EH (cell line): ENCODE data around the gene NACA.

Experiments
- DNase-seq: peaks from one replicate; pipeline ENCODE4 v3.0.0-alpha.2; 2015; ENCODE audit warnings: low read depth

Gene NACA

GRCh38 chr12:56687223-56688128 is 37.6 kb downstream of the NACA start:
- DNase-seq: peak; percentile 45

- no peak for DNase-seq
These were observed 40.2 kb downstream of the NACA start for GRCh38 chr12:56684745-56685359.

- no peak for DNase-seq
These were observed 42.8 kb downstream of the NACA start for GRCh38 chr12:56682323-56682722.

- DNase-seq: no peak
These were observed 45.1 kb downstream of the NACA start for GRCh38 chr12:56679883-56680575.

GRCh38 chr12:56678852-56679251 is 46.2 kb downstream of the NACA start:
- no peak for DNase-seq

GRCh38 chr12:56677680-56678079 is 47.4 kb downstream of the NACA start:
- DNase-seq: no peak

GRCh38 chr12:56676851-56677580 is 48.1 kb downstream of the NACA start:
- no peak for DNase-seq

GRCh38 chr12:56671608-56672007 is 53.5 kb downstream of the NACA start:
- DNase-seq: no peak

- DNase-seq: no peak
These were observed 54.3 kb downstream of the NACA start for GRCh38 chr12:56670836-56671235.

- DNase-seq: no peak
These were observed 57.0 kb downstream of the NACA start for GRCh38 chr12:56668197-56668457.
